ENCODE data around the gene MAG.

Gene MAG

DNA sequence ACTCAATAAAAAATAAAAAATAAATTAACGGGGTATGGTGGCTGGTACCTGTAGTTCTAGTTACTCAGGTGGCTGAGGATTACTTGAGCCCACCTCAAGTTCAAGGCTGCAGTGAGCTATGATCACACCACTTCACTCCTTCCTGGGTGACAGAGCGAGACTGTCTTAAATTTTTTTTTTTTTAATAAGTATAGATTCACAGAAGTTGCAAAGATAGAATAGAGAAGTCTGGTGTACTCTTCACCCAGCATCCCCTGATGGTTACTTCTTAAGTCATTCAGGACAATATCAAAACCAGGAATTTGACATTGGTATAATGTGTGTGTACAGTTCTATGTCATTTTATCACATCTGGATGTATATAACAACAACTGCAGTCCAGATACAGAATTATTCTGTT is 29.3 kb downstream of the MAG start:
- DNase-seq: no peak

DNA sequence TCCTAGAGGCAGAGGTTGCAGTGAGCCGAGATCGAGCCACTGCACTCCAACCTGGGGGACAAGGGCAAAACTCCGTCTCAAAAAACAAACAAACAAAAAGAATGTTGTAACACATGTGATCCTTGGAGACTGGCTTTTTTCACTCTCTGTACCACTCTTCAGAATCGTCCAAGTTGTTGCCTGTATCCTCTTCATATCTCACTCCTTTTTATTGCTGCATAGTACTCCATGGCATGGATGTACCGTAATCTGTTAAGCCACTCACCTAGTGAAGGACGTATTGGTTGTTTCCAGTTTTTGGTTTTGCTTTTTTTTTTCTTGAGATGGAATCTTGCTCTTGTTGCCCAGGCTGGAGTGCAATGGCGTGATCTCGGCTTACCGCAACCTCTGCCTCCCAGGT is 30.1 kb downstream of the MAG start:
- DNase-seq: no peak

DNA sequence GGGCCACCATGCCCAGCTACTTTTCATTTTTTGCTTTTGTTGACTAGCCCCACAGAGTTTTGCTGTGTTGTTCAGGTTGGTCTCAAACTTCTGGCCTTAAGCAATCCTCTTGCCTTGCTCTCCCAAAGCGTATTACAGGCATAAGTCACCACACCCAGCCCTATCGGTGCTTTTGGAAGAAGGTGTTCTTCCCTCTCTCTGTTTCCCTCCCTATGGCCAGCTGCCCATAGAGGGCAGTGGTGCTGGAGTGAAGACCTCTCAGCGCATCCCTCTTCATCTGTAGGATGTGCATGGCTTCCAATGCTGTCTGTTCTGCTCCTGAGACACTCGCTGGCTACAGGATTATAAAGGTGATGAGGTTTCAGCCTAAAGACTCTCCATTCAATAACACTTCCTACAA is 35.7 kb downstream of the MAG start:
- no peak for DNase-seq

DNA sequence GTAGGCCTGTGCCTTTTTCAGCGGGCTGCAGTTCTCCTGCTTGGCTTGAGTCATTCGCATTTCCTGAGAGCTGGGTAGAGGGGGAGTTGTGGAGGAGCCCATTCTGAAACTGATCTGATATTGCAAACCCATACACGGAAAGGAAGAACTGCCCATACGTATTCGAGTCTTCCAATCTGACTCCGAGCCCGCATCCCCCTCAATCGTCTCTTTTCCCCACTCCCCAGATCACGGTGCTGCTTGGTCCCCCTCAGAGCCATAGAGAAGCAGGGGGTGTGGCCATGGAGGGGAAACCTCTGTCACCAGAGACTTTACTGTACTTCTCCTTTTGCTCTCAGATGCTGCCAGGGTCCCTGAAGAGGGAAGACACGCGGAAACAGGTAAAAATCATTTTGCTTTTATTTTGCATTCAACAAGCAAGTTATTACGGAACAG is 36.9 kb downstream of the MAG start, which contains the start of gene CD22:
Gene CD22, plus strand, starts transcription at position 337 of the 435 bp plus-strand sequence. CDS start 2,854 bp downstream, outside the sequence.
- DNase-seq: no peak

DNA sequence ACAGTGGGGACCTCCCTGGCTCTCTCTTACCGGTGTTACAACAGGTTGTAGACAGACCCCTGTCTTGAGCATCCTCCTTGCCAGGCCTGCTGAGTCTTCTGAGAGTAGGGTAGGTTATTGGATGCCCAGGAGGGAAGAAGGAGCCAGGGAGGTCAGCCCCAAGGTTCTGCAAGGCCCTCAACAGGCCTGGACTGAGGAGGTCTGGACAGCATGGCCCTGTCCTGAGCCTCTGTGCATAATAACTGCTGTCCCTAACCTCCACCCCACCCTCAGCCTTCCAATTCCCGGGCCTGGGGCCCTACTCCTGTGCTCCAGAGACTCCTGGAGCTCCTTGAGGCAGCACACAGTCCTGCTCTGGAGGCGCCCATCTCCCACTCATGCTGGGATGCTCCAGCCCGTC is 37.4 kb downstream of the MAG start:
- DNase-seq: no peak

DNA sequence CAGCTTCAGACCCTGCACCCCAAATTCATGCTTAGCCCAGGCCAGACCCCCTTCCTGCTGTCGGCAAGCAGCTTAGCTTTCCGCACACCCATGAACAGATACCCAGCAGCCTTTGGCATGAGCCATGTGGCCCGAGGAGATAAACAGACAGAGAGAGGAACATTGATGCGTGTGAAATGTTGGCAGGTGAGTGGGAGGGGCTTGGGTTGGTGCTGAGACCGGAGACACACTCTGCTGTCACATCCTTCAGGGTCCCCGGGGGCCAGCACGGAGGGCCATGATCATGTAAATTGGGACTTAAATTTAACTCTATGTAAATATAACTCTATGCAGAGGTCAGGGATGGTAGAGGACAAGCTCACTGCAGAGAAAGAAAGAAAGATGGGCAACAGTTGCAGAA is 38.5 kb downstream of the MAG start:
- DNase-seq: no peak

DNA sequence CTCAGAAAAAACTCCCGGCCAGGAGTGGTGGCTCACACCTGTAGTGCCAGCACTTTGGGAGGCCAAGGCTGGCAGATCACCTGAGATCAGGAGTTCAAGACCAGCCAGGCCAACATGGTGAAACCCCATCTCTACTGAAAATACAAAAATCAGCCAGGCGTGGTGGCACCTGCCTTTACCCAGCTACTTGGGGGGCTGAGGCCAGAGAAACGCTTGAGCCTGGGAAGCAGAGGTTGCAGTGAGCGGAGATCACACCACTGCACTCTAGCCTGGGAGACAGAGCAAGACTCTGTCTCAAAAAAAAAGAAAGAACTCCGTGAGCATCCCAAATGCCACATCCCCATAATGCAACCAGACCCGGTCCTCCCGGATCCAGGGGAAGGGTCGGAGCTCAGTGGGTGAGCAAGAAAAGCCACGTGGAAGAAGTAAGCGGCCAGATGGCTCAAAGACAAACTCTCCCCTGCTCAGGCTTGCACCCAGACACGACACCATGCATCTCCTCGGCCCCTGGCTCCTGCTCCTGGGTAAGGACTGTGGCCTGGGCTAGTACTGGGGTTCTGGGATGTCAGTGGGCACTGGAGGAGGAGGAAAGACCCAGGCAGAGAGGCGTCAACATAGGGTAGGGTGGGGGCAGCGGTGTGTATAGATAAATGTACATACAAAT is 39.7 kb downstream of the MAG start:
- no peak for DNase-seq

DNA sequence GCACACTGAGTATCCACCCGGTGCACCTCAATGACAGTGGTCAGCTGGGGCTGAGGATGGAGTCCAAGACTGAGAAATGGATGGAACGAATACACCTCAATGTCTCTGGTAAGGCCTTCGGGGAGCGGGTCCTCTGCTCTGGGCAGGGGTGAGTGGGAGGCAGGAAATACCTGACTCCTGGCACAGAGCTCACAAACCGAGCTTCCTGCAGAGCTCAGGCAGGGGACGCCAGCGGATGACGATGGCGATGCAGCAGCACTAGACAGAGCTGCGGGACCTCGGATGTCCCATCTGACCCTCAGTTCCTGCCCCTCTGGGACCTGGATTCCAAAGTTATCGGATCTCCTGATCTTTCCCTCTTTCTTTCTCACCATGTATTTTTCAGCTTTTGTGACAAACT is 40.9 kb downstream of the MAG start:
- no peak for DNase-seq

DNA sequence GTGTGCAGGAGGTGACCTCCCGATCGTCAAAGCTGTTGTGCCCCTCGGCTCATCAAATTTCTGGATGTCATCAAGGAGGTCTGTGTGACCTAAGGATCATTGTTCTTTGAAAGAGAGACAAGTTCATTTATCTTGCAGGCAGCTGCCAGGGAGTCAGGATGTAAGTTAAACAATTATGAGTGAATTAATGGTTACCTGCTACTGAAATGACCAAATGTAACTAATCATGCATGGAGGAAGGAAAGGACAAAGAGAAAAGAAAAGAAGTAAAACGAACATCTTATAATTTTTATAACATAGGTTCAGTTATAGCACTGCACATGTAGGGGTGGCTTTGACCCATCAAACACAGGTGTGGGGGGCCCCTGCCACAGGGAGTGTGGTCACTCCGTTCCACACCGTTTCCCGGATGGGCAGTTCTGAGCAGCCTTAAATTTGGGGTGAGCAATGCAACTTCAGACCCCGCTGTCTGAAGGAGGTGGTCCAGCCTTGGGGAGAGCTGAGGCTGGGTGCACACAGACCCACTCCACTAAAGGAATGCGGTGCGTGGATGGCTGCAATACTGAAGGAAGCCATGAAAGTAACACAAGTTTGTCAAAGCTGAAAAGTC is 42.3 kb downstream of the MAG start:
- no peak for DNase-seq

DNA sequence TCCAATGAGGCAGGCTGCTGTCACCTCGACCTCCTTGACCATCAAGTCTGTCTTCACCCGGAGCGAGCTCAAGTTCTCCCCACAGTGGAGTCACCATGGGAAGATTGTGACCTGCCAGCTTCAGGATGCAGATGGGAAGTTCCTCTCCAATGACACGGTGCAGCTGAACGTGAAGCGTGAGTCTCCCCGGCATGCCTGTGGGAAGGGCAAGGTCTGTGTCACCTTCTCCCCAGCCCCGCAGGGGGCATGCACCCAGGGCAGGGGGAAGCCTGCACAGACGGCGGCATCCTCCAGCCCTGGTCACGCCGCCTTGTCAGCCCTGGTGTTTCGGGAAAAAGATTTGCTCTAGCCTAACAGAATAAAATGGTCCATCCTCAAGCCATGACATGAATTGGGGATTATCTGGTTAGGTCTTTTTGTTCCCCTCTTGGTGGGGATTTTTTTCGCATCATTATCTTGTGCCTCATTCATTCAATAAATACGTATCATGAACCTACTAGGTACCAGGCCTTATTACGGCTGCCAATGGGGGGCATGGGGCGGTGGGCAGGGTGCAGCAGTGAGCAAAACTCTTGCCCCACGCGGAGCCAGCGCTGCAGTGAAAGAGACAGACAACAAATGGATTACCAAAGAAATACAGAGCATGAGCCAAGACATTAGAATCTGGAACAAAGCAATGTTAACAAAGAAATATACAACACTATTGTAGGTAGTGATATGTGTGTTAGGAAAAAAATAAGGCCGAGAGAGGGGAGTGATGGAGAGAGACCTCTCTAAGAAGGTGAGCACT is 44.4 kb downstream of the MAG start:
- no peak for DNase-seq

DNA sequence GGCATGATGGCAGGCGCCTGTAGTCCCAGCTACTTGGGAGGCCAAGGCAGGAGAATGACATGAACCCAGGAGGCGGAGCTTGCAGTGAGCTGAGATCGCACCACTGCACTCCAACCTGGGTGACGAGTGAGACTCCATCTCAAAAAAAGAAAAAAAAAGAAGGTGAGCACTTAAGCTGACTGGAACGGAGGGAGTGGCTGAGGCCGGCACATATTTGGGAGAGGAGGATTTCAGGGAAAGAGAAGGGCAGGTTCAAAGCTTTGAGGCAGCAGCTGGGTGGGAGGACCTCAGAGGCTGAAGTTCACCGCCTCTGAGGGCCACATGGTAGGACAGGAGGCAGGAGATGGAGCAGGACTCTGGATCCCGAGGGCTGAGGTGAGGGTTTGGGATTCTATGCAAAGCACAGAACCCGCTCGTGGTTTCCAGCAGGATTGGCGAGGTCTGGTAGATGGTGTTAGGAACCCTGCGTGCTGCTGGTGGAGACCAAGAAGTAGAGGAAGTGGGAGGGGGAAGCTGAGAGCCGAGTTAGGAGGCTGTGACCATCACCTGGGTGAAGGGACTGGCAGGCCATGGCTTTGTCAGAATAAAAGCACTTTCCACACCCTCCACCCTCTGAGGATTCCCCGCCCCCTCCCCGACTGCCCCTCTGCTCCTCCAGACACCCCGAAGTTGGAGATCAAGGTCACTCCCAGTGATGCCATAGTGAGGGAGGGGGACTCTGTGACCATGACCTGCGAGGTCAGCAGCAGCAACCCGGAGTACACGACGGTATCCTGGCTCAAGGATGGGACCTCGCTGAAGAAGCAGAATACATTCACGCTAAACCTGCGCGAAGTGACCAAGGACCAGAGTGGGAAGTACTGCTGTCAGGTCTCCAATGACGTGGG is 45.4 kb downstream of the MAG start:
- no peak for DNase-seq

DNA sequence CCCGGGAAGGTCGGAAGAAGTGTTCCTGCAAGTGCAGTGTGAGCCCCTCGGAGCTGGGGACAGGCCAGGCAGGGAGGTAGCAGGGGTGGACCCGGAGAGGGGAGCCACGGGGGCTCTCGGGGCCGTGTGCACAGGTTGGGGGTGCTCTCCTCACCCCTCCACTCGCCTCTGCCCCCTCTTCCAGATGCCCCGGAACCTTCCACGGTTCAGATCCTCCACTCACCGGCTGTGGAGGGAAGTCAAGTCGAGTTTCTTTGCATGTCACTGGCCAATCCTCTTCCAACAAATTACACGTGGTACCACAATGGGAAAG is 46.0 kb downstream of the MAG start:
- DNase-seq: no peak

DNA sequence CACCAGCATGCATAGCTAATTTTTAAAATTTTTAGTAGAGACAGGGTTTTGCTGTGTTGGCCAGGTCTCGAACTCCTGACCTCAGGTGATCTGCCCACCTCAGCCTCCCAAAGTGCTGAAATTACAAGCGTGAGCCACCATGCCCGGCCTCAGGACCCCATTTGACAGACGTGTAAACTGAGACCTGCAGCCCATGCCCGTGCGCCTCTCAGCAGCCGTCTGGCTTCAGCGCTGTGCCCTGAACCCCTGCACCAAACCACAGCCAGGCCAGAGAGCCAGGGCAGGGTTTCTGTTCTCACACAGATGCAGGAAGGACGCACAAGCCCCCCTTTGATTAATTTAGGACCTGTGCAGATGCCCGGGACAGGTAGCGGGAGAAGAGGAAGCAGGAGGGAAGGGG is 48.5 kb downstream of the MAG start:
- DNase-seq: no peak

DNA sequence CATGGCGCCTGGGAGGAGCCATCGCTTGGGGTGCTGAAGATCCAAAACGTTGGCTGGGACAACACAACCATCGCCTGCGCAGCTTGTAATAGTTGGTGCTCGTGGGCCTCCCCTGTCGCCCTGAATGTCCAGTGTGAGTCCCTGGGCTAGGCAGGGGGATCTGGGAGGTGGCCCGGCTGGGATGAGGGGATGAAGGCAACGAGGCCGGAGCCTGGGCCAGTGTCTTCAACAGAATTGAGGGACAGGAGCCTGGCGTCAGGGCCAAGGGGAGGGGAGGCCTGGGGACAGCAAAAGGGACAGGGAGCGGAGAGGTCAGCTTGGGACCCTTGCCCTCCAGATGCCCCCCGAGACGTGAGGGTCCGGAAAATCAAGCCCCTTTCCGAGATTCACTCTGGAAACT is 49.0 kb downstream of the MAG start:
- no peak for DNase-seq

DNA sequence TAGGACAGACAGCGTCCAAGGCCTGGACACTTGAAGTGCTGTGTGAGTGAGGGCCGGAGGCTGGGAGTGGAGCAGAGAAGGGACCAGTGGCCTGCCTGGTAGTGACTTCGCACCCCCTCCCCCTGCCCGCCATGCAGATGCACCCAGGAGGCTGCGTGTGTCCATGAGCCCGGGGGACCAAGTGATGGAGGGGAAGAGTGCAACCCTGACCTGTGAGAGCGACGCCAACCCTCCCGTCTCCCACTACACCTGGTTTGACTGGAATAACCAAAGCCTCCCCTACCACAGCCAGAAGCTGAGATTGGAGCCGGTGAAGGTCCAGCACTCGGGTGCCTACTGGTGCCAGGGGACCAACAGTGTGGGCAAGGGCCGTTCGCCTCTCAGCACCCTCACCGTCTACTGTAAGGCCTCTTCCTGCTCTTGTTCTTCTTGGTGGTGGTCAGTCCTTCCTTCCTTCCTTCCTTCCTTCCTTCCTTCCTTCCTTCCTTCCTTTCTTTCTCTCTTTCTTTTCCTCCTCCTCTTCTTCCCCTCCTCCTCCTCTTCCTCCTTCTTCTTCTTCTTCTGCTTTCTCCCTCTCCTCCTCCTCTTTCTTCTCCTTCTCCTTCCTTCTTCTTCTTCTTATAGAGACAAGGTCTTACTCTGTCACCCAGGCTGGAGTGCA is 49.7 kb downstream of the MAG start:
- DNase-seq: no peak

DNA sequence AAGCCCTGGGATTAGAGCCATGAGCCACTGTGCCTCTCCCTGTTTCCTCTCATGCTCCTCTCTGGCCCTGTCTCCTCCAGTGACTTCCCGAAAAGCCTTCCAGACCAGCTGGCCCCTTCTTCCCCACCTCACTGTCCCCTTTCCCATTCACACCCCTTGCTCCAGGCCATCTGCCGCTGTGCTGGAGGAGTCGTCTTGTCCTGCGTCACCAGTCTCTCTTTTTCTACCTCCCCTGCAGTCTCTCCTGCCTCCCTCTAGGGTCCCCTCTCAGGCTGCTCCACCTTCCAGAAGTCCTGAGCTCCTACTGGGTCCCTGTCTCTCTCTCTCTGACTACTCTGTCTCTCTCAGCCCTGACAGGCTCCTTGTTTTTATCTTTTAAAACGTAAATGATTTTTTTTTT is 50.5 kb downstream of the MAG start:
- DNase-seq: no peak

DNA sequence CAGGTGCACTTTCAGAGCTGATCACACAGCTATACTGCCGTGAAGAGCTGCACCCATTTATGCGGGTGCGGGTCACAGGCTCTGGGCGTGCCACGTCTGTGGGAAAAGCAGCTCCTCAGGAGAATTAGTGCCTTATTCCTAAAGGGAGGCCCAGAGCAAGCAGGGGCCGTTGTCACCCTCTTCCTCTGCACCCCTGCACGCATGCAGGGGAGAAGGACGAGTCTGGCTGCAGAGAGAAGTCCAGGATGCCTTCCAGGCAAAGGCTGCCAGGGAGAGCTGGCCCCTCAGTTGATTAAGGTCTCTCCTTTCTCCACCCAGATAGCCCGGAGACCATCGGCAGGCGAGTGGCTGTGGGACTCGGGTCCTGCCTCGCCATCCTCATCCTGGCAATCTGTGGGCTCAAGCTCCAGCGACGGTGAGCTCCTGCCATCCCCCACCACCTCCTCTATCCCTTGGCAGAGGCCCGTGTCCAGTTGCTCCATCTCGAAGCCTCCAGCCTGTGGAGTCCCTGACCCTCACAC is 52.6 kb downstream of the MAG start:
- DNase-seq: no peak

DNA sequence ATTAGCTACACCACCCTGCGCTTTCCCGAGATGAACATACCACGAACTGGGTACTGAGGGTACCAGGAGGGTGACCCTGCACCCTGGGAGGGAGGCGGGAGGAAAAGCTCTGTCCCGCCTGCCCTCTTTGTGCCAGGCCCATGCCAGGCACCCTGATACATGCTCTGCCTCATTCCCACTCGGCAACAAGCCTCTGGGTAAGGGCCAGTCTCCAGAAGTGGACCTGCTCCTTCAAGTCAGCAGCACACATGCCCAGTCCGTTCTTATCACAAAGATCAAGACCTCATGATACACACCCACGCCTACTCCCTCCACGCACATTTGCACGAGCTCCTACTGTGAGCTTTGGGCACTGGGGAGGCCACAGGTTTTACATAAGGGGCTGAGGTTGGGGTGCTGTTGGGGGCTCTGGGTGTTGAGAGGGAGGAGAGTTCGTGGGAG is 53.7 kb downstream of the MAG start:
- DNase-seq: no peak

DNA sequence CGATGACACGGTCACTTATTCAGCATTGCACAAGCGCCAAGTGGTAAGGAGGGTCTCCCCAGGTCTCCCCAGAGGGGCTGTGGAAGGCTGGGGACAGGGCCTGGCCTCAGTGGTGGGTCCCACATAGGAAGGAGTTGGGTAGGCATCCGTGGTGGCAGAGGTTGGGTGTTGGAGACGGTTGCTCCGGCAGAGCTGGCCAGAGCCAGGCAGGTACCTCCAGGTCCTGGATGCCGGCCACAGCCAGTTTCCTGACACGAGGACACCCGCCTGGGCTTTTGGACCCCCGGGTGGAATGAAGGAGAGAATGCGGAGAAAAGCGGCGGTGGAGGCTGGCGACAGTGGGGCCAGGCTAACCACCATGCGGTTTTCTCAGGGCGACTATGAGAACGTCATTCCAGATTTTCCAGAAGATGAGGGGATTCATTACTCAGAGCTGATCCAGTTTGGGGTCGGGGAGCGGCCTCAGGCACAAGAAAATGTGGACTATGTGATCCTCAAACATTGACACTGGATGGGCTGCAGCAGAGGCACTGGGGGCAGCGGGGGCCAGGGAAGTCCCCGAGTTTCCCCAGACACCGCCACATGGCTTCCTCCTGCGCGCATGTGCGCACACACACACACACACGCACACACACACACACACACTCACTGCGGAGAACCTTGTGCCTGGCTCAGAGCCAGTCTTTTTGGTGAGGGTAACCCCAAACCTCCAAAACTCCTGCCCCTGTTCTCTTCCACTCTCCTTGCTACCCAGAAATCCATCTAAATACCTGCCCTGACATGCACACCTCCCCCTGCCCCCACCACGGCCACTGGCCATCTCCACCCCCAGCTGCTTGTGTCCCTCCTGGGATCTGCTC is 54.5 kb downstream of the MAG start:
- no peak for DNase-seq

DNA sequence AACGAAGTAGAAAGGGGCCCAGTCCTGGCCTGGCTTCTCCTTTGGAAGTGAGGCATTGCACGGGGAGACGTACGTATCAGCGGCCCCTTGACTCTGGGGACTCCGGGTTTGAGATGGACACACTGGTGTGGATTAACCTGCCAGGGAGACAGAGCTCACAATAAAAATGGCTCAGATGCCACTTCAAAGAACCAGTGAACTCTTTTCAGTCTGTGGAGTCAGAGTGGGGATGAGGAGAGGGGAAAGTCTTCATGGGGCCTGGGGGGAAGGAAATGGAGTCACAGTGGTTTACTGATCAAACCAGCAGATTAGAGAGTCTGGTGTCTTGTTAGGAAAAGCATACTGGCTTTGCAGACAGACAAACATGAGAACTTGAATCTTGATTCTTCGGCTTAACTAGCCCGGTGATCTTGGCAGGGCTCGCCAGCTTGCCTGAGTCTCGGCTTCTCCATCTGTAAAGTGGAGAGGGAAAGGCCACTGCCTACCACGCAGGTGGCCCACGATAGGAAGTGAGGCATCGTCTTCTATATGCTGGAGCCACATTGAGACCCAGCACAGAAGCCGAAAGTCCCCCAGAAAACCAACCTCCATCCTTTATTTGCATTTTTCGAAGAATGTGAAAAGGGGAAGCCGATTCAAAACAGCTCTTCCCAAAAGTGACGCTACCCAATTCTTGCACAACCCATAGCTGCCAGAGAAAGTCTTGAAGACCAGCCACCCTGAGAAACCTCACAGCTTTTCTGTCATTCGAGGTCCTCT is 55.4 kb downstream of the MAG start, which contains the start of gene FFAR1:
Gene FFAR1, plus strand, starts transcription at position 732 of the 759 bp plus-strand sequence. CDS start 3,650 bp downstream, outside the sequence.
- DNase-seq: no peak

DNA sequence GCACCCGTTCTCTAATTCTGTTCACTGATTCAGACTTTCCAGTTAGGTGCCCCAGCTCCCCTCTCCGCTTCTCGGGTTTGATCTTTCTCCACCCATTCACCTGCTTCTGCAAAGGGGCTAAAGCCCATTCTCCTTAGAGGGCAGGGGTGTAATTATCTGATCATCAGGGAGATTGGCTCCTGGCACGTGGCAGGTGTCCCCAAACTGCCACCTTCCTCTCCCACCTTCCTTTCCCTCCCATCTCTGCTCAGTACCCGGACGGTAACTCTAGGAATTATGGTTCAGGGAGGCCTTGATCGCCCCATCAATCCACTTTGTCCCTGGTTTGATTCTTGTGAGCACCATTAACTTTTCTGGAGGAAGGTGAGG is 56.0 kb downstream of the MAG start:
- DNase-seq: no peak

Data from NCI-H1048 (cell line).